HG03520 (cell line): ENCODE measurements around the gene DNAH10.

ENCODE experiments used
- ATAC-seq: cut with Tn5 transposase; IDR thresholded peaks from one replicate; pipeline ENCODE4 v1.9.1; 2021; ENCODE audit warnings: mild to moderate bottlenecking, moderate library complexity; ENCODE audit not compliant: unreplicated experiment

DNAH10 gene

DNA sequence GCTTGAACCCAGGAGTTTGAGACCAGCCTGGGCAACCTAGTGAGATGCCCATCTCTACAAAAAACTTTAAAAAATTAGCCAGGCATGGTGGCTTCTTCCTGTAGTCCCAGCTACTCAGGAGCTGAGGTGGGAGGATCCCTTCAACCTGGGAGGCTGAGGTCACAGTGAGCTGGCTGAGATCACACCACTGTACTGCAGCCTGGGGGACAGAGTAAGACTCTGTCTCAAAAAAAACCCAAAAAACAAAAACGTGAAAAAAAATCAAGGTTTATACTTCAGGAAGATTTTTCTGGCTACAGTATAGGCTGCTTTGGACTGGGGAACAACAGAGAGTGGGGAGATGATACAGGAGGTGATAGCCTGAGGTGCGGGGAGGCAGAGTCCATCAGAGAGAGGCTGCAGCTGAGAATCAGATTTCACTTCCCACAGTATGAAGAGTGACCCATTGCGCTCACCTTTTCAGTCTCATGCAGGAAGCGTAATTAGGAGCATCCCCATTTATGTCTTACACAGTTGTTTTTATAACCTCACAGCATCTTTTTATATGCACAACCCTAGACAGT lies 28.9 kb downstream of the DNAH10 start:
- no peak for ATAC-seq

- ATAC-seq: no peak
Observed at GRCh38 chr12:123794027-123794426, 31.9 kb downstream of the DNAH10 start.

DNA sequence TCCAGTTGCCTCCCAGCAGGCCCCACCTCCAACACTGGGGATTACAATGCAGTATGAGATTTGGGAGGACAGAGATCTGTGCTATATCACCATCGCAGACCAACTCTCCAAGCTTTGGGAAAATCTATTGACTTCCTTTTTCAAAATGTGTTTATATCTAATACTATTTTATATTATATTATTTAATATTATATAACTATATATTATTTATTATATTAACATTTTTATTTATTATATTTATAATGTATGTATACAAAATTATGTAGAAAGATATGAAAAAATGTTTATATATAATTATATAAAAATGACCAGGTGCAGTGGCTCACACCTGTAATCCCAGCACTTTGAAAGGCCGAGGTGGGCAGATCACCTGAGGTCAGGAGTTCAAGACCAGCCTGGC lies 36.4 kb downstream of the DNAH10 start:
- ATAC-seq: no peak

DNA sequence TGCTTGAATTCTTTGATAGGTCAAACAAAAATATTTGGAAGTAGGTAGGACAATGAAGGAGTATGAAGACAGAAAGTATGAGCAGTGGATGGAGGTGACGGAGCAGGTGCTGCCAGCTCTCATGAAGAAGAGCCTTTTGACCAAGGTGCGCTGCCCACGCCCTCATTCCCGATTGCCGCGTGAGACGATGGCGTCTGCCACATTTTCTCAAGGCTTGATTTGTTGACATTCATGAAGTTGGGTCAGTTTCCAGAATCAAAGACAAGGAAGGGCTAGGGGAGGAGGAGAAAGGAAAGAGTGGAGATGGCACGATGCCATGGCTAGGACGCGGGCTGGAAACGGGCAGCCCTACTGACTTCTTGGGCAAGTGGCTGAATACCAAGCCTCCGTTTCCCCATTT lies 37.1 kb downstream of the DNAH10 start:
- ATAC-seq: no peak

DNA sequence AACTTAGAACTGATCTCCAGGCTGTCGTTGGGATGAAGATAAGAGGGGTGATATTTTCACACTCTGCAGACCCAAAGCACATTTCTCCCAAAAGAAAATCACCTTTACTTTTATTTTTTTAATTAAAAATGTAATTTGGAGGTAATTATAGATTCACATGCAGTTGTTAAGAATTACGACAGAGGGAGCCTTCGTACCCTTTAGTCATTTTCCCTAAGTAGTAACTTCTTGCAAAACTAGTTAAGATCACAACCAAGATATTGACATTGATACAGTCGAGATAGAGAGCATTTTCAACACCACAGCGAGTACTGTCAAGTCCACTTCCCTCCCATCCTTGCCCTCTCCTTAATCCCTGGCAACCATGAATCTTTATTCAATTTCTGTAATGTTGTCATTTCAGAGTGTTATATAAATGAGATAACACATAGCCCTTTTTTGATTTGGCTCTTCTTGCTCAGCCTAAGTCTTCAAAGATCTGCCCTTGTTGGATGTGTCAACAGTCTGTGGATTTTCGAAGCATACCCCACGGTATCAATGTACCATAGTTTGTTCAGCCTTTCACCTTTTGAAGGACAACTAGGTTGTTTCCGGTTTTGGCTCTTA lies 39.6 kb downstream of the DNAH10 start:
- no peak for ATAC-seq

DNA sequence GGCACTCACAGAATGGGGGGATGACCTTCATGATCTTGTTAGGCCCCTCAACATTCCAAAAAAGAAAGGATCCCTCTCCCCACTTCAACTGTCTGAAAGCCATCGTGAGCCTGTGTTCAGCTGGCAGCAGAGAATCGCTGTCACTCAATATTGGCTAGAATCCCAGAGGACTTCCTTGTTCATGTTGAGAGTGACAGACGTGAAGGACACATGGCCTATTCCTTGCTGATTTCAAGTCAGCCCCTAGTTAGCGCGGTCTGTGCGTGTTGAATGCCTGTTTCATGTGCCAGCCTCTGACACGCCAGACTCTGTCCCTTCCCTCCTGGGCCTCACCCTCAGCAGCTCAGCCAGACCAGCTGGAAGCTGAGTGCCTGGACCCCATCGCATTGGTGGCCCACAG lies 43.1 kb downstream of the DNAH10 start:
- ATAC-seq: no peak

DNA sequence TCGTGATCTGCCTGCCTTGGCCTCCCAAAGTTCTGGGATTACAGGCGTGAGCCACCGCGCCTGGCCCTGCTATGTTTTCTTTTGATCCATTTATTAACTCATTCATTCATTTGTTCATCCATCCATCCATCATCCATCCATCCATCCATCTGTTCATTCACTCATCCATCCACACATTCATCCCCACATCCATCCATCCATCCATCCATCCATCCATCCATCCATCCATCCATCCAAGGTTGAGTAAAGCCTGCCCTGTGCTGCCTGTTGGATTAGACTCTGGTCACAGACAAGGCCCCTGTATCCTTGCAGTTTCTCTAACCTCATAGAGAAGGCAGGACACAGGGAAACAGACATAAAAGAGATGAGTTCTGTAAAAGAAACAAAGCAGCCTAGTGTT lies 44.9 kb downstream of the DNAH10 start:
- ATAC-seq: no peak

DNA sequence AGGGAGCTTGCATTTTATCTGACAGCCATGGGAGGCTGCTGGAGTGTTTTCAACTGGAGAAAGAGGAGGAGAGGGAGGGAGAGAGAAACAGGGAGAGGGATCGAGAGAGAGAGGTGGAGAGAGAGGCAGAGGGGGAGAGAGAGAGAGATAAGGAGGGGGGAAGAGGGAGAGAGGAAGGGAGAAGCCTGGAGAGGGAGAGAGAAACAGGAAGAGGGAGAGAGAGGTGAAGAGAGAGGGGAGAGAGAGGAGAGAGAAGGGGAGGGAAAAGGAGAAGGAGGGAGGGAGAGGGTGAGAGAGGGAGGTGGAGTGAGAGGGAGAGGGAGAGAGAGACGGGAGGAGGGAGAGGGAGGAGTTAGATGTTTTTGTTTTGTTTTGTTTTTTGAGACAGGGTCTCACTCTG lies 45.6 kb downstream of the DNAH10 start:
- no peak for ATAC-seq

DNA sequence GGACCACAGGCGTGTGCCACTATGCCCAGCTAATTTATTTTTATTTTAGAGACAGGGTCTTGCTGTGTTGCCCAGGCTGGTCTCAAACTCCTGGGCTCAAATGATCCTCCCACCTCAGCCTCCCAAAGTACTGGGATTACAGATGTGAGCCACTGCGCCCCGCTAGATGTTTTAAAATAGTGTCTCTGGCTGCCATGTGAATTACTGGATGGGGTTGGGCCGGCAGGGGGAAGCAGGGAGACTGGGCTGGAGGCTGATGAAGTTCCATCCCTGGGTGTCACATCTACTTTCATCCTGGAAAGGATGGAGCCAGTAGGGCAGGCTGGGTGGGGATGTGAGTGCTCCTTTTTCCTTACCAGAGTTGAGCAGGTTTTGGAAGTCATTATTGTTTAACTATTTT lies 46.1 kb downstream of the DNAH10 start:
- no peak for ATAC-seq

GRCh38 chr12:123813349-123813748 lies 51.2 kb downstream of the DNAH10 start:
- ATAC-seq: no peak

DNA sequence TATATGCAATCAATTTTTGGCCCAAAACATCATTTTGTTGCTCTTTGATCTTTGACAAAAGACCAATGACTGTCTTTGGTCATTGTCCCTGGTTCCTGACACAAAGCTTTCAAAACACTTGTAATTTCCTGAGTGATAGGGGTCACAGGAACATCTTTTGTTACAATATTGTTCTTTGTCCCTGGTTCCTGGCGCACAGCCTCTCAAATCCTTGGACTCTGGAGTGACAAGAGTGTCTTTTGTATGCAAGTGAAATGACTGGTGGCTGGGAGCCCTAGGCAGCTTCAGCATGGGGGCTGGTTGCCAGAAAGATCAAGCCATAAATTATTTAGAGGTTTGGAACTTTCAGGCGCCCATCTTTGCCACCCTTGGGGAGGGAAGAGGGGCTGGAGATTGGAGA lies 53.9 kb downstream of the DNAH10 start:
- ATAC-seq: no peak

GRCh38 chr12:123816896-123817537 lies 54.9 kb downstream of the DNAH10 start:
- no peak for ATAC-seq

DNA sequence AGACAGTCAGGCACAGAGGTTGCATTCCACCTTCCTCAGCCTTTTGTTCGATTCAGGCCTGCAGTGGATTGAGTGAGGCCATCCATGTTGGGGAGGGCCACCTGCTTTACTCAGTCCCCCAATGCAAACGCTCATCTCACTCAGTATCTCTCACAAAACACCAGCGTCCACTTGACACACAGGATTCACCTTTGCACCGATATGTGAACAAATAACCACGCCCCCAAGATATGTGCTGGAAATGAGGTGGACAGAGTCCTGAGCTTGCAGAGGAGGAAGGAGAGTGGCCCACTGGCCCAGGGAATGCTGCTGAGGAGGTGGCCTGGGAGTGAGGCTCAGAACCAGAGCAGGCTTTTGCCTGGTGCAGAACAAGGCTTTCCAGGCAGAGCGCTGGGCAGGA lies 60.7 kb downstream of the DNAH10 start:
- no peak for ATAC-seq

GRCh38 chr12:123828120-123828519 lies 66.0 kb downstream of the DNAH10 start:
- no peak for ATAC-seq

GRCh38 chr12:123828854-123829547 lies 66.9 kb downstream of the DNAH10 start:
- ATAC-seq: no peak

- no peak for ATAC-seq
Observed at GRCh38 chr12:123829561-123829960, 67.5 kb downstream of the DNAH10 start.

GRCh38 chr12:123830675-123831074 lies 68.6 kb downstream of the DNAH10 start:
- no peak for ATAC-seq

GRCh38 chr12:123832052-123832451 lies 70.0 kb downstream of the DNAH10 start:
- ATAC-seq: no peak

DNA sequence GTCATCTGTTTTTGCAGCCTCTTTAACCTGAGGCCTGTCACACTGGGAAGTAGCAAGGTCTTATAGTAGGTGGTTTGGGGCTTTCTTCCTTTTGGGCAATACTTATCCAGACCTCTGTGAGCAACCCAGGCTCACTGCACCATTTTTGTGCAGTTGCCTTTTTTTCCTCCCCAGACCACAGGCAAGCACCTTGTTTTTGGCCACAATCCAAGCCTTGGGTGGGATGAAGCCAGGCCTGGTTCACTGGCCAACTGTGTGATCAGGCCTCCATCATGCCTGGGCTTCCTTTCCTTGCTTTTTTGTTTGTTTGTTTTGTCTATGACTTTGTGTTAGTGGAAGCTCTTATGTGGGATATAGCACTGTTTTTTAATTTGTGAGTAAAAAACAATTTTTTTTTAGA lies 71.7 kb downstream of the DNAH10 start:
- ATAC-seq: no peak

DNA sequence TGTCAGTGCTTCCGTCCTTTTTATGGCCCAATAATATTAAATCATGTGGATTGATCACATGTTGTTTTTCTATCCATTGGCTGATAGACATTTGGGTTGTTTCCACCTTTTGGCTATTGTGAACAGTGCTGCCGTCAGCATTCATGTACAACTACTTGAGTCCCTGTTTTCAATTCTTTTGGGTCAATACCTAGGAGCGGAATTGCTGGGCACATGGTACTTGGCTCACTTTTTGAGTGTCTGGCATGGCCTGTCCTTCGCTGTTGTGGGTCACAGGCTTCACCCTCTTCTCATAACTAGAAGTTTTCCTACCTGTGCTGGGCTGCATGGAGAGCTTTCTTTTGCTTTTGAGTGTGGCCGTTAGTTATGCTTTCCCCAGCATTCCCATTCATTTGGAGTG lies 72.7 kb downstream of the DNAH10 start:
- no peak for ATAC-seq

DNA sequence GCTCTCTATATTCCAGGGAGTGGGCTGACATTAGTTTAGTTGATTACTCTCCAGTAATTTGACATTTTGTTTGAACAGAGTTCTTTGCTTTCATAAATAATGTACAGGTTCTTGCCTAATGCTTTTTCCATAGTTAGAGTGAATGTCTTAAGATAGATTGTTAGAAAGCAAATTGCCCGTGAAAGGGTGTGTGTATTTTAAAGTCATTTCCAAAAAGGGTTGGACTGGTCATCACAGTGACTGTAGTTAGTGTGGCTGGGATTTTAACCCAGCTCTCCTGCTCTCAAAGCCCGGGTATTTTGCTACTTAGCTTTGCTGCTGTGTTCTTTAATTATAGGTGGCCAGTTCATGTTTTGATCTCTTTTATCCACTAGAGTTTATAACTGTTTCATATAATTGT lies 74.2 kb downstream of the DNAH10 start:
- ATAC-seq: no peak

- ATAC-seq: no peak
Observed at GRCh38 chr12:123839826-123840225, 77.7 kb downstream of the DNAH10 start.
